HG03103 (cell line): ENCODE results near the gene TMEM91.
"Not testable (repeated sequence)": the region's sequence is repeated elsewhere in the genome, so short reads cannot be mapped to it uniquely, and the experiment has no call there.

Source experiments
- ATAC-seq: cut with Tn5 transposase; IDR thresholded peaks from one replicate; pipeline ENCODE4 v1.9.1; 2021; ENCODE audit warnings: low read depth; ENCODE audit not compliant: unreplicated experiment

TMEM91 gene

GRCh38 chr19:41376241-41376997 is at the start of gene TMEM91:
Gene TMEM91 (plus strand): TSS chr19:41376533. CDS start chr19:41378310, 1,777 bp downstream.
- no peak for ATAC-seq

GRCh38 chr19:41327076-41327575 is 49.2 kb upstream of the TMEM91 start:
- ATAC-seq: no peak

GRCh38 chr19:41327576-41328156 is 48.7 kb upstream of the TMEM91 start:
- no peak for ATAC-seq

- ATAC-seq: no peak
These were observed 48.0 kb upstream of the TMEM91 start for GRCh38 chr19:41328157-41328841.

GRCh38 chr19:41328842-41329225 is 47.5 kb upstream of the TMEM91 start:
- no peak for ATAC-seq

GRCh38 chr19:41330481-41330880 is 45.9 kb upstream of the TMEM91 start:
- no peak for ATAC-seq

GRCh38 chr19:41330946-41331678 is 45.2 kb upstream of the TMEM91 start:
- no peak for ATAC-seq

- no peak for ATAC-seq
These were observed 44.3 kb upstream of the TMEM91 start for GRCh38 chr19:41332000-41332399.

GRCh38 chr19:41332468-41332867 is 43.9 kb upstream of the TMEM91 start:
- ATAC-seq: no peak

- ATAC-seq: no peak
These were observed 41.5 kb upstream of the TMEM91 start for GRCh38 chr19:41334793-41335192.

GRCh38 chr19:41335467-41335866 is 40.9 kb upstream of the TMEM91 start:
- ATAC-seq: no peak

GRCh38 chr19:41339936-41340335 is 36.4 kb upstream of the TMEM91 start:
- ATAC-seq: no peak

GRCh38 chr19:41341669-41342490 is 34.5 kb upstream of the TMEM91 start:
- no peak for ATAC-seq

- no peak for ATAC-seq
These were observed 32.2 kb upstream of the TMEM91 start for GRCh38 chr19:41344162-41344561.

GRCh38 chr19:41346916-41347315 is 29.4 kb upstream of the TMEM91 start:
- not testable (repeated sequence) for ATAC-seq

- ATAC-seq: no peak
These were observed 25.5 kb upstream of the TMEM91 start for GRCh38 chr19:41350735-41351338.

- no peak for ATAC-seq
These were observed 24.7 kb upstream of the TMEM91 start for GRCh38 chr19:41351339-41352245.

- no peak for ATAC-seq
These were observed 24.1 kb upstream of the TMEM91 start for GRCh38 chr19:41352279-41352608.
